ENCODE results near the gene NAV3. TPM values are rescaled to one million over a fixed set of nuclear protein-coding genes. Genes with fewer than 3 reads are reported as not detected.

NAV3 gene
- total RNA-seq, 2 experiments from 2014 or later, result not detected

DNA sequence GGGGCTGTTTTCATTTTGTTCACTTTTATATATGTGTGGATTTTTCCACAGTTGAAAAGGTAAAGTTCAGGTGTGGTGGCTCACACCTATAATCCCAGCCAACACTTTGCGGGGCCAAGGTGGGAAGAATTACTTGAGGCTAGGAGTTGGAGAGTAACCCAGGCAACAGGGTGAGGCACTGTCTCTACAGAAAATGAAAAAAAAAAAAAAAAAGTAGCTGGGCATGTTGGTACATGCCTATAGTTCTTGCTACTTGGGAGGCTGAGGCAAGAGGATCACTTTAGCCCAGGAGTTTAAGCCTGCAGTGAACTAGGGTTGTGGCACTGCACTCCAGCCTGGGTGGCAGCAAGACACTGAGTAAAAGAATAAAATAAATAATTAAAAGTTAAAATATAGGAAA, 326.5 kb downstream of the NAV3 start:
- intact Hi-C loops (cut with DNase I, micrococcal nuclease), result no loop called here
- Mint-ChIP-seq H3K36me3 (ENCODE audit: low read depth) (no peaks in the 10 kb centered on the region), H3K4me1 (ENCODE audit: low read depth) (no peaks in the 10 kb centered on the region), H3K27ac (no peak overlapping the region), H3K27me3 (no peaks in the 10 kb centered on the region), H3K4me3 (no peak overlapping the region), H3K9me3 (peaks cover 2% of the 10 kb centered on the region)
- ChIA-PET POLR2A (no interaction called here), CTCF (no interaction called here)
- Histone ChIP-seq H3K9me3 (ENCODE audit: control insufficient read depth in 1 of 2, insufficient read depth in 1 of 2, low read length in 2 of 2) (no peaks in the 10 kb centered on the region), H3K4me1 (ENCODE audit: insufficient read depth, low read length) (no peaks in the 10 kb centered on the region), H3K4me3 (ENCODE audit: low read length) (no peak overlapping the region), H3K27me3 (ENCODE audit: control insufficient read depth in 1 of 2, insufficient read depth in 2 of 2, low read length in 2 of 2) (no peaks in the 10 kb centered on the region), H3K36me3 (ENCODE audit: insufficient read depth, low read length) (no peaks in the 10 kb centered on the region), H3K27ac (ENCODE audit: low read depth in 1 of 2, low read length in 2 of 2) (no peak overlapping the region)
- TF ChIP-seq, protein P1, sequence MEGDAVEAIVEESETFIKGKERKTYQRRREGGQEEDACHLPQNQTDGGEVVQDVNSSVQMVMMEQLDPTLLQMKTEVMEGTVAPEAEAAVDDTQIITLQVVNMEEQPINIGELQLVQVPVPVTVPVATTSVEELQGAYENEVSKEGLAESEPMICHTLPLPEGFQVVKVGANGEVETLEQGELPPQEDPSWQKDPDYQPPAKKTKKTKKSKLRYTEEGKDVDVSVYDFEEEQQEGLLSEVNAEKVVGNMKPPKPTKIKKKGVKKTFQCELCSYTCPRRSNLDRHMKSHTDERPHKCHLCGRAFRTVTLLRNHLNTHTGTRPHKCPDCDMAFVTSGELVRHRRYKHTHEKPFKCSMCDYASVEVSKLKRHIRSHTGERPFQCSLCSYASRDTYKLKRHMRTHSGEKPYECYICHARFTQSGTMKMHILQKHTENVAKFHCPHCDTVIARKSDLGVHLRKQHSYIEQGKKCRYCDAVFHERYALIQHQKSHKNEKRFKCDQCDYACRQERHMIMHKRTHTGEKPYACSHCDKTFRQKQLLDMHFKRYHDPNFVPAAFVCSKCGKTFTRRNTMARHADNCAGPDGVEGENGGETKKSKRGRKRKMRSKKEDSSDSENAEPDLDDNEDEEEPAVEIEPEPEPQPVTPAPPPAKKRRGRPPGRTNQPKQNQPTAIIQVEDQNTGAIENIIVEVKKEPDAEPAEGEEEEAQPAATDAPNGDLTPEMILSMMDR (IDR thresholded peaks at IDR 0.05), result no peak
- DNase-seq (no peak), ATAC-seq (ENCODE audit: poor library complexity) (no peak)

DNA sequence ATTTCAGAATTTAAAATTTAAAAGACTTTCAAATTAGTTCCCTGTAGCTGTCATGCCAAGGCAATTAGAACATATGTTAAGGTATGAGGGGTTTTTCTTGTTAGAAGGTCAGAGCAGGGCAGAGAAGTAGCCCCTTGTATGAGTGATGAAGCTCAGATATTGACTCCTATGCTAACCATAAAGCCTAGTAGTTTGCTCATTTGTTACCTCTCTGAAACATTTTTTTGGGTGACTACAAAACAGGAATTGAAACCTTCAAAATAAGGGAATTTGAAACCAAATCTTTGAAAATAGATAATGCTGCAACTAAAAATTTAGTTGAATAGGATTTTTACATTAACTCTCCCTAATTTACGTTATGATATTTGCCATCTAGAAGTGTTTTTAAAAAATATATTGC, 333.5 kb downstream of the NAV3 start:
- Mint-ChIP-seq H3K4me3 (no peak overlapping the region), H3K27ac (no peak overlapping the region), H3K27me3 (no peaks in the 10 kb centered on the region), H3K36me3 (ENCODE audit: low read depth) (no peaks in the 10 kb centered on the region), H3K4me1 (ENCODE audit: low read depth) (no peaks in the 10 kb centered on the region), H3K9me3 (no peaks in the 10 kb centered on the region)
- ChIA-PET POLR2A (no interaction called here), CTCF (no interaction called here)
- no peaks in the 10 kb centered on the region for H3K9me3 ChIP-seq (ENCODE audit: control insufficient read depth in 1 of 2, insufficient read depth in 1 of 2, low read length in 2 of 2)
- TF ChIP-seq, protein P1 (IDR thresholded peaks at IDR 0.05), result no peak
- H3K27me3 ChIP-seq (ENCODE audit: control insufficient read depth in 1 of 2, insufficient read depth in 2 of 2, low read length in 2 of 2), result no peaks in the 10 kb centered on the region
- ATAC-seq (ENCODE audit: poor library complexity) (no peak), DNase-seq (no peak)
- no peaks in the 10 kb centered on the region for H3K4me1 ChIP-seq (ENCODE audit: insufficient read depth, low read length)
- intact Hi-C loops (cut with DNase I, micrococcal nuclease), result no loop called here
- H3K36me3 ChIP-seq (ENCODE audit: insufficient read depth, low read length), result no peaks in the 10 kb centered on the region
- H3K4me3 ChIP-seq (ENCODE audit: low read length), result no peak overlapping the region
- H3K27ac ChIP-seq (ENCODE audit: low read depth in 1 of 2, low read length in 2 of 2), result no peak overlapping the region

GRCh38 chr12:78167510-78167909, 336.8 kb downstream of the NAV3 start:
- no peak overlapping the region for H3K27ac ChIP-seq (ENCODE audit: low read depth in 1 of 2, low read length in 2 of 2)
- ChIA-PET POLR2A (no interaction called here), CTCF (no interaction called here)
- H3K4me3 ChIP-seq (ENCODE audit: low read length), result no peak overlapping the region
- no peaks in the 10 kb centered on the region for H3K4me1 Mint-ChIP-seq (ENCODE audit: low read depth)
- H3K9me3 ChIP-seq (ENCODE audit: control insufficient read depth in 1 of 2, insufficient read depth in 1 of 2, low read length in 2 of 2), result no peaks in the 10 kb centered on the region
- ATAC-seq (ENCODE audit: poor library complexity) (no peak), DNase-seq (no peak)
- intact Hi-C loops (cut with DNase I, micrococcal nuclease), result no loop called here
- TF ChIP-seq, protein P1 (IDR thresholded peaks at IDR 0.05), result no peak
- no peaks in the 10 kb centered on the region for H3K4me1 ChIP-seq (ENCODE audit: insufficient read depth, low read length)
- no peaks in the 10 kb centered on the region for H3K36me3 Mint-ChIP-seq (ENCODE audit: low read depth)
- H3K36me3 ChIP-seq (ENCODE audit: insufficient read depth, low read length), result no peaks in the 10 kb centered on the region
- no peaks in the 10 kb centered on the region for H3K9me3 Mint-ChIP-seq
- no peak overlapping the region for H3K4me3 Mint-ChIP-seq
- H3K27ac Mint-ChIP-seq, result no peak overlapping the region
- H3K27me3 Mint-ChIP-seq, result no peaks in the 10 kb centered on the region
- H3K27me3 ChIP-seq (ENCODE audit: control insufficient read depth in 1 of 2, insufficient read depth in 2 of 2, low read length in 2 of 2), result no peaks in the 10 kb centered on the region
